ENCODE measurements around the gene SATB2. TPM values are rescaled to one million over a fixed set of nuclear protein-coding genes. Genes with fewer than 3 reads are reported as not detected.

Gene SATB2
- total and polyA plus RNA-seq, 3 experiments from 2014 or later, result 0.09 to 0.13 TPM; not detected in 1

- DNase-seq, result no peak
- ChIA-PET CTCF (no interaction called here), POLR2A (no interaction called here)
- H3K27me3 ChIP-seq (ENCODE audit: insufficient read depth, low read length, poor library complexity, severe bottlenecking), result peaks cover 68% of the 10 kb centered on the region
- H3K9me3 ChIP-seq (ENCODE audit: low read length), result no peaks in the 10 kb centered on the region
- H3K36me3 ChIP-seq (ENCODE audit: insufficient read depth, low read length), result no peaks in the 10 kb centered on the region
- peak overlapping the region; percentile 85 for H3K4me3 ChIP-seq (ENCODE audit: low read length)
- H3K27ac Mint-ChIP-seq, result peak overlapping the region in 3 of 8 donors; percentile 47 to 86 (median 50)
- peak overlapping the region; percentile 87 to 97 (median 94) for H3K4me3 Mint-ChIP-seq
- peak overlapping the region; percentile 15 for H3K27ac ChIP-seq (ENCODE audit: low read depth, low read length)
- H3K36me3 Mint-ChIP-seq, result peaks cover 0 to 2% (median 0%) of the 10 kb centered on the region in 3 donors
- peaks cover 32% of the 10 kb centered on the region for H3K4me1 ChIP-seq (ENCODE audit: insufficient read depth, low read length)
- H3K4me1 Mint-ChIP-seq, result peaks cover 20 to 48% (median 35%) of the 10 kb centered on the region in 3 donors
- H3K9me3 Mint-ChIP-seq, result peaks cover 7 to 19% (median 16%) of the 10 kb centered on the region in 5 donors
- peaks cover 55 to 58% of the 10 kb centered on the region in 2 donors for H3K27me3 Mint-ChIP-seq
Measured at GRCh38 chr2:199460101-199460671, 2.4 kb upstream of the SATB2 start.

GRCh38 chr2:199459286-199460100, 1.8 kb upstream of the SATB2 start:
- Histone ChIP-seq H3K27ac (ENCODE audit: low read depth, low read length) (peak overlapping the region; percentile 47), H3K4me3 (ENCODE audit: low read length) (peak overlapping the region; percentile 85), H3K36me3 (ENCODE audit: insufficient read depth, low read length) (no peaks in the 10 kb centered on the region), H3K4me1 (ENCODE audit: insufficient read depth, low read length) (peaks cover 32% of the 10 kb centered on the region), H3K9me3 (ENCODE audit: low read length) (no peaks in the 10 kb centered on the region), H3K27me3 (ENCODE audit: insufficient read depth, low read length, poor library complexity, severe bottlenecking) (peaks cover 62% of the 10 kb centered on the region)
- H3K9me3 Mint-ChIP-seq, result peaks cover 7 to 16% (median 13%) of the 10 kb centered on the region in 5 donors
- peaks cover 0 to 2% (median 0%) of the 10 kb centered on the region in 3 donors for H3K36me3 Mint-ChIP-seq
- H3K4me3 Mint-ChIP-seq, result peak overlapping the region; percentile 87 to 97 (median 94)
- peak overlapping the region in 6 of 8 donors; percentile 32 to 86 (median 64) for H3K27ac Mint-ChIP-seq
- ChIA-PET CTCF (no interaction called here), POLR2A (no interaction called here)
- peaks cover 55 to 56% of the 10 kb centered on the region in 2 donors for H3K27me3 Mint-ChIP-seq
- peaks cover 19 to 45% (median 32%) of the 10 kb centered on the region in 3 donors for H3K4me1 Mint-ChIP-seq
- DNase-seq, result peak in 2 of 5 donors; percentile 34 to 55

GRCh38 chr2:199458806-199459285, 1.1 kb upstream of the SATB2 start:
- Histone ChIP-seq H3K36me3 (ENCODE audit: insufficient read depth, low read length) (no peaks in the 10 kb centered on the region), H3K4me1 (ENCODE audit: insufficient read depth, low read length) (peaks cover 28% of the 10 kb centered on the region), H3K27me3 (ENCODE audit: insufficient read depth, low read length, poor library complexity, severe bottlenecking) (peaks cover 56% of the 10 kb centered on the region), H3K4me3 (ENCODE audit: low read length) (peak overlapping the region; percentile 85), H3K9me3 (ENCODE audit: low read length) (no peaks in the 10 kb centered on the region), H3K27ac (ENCODE audit: low read depth, low read length) (peak overlapping the region; percentile 47)
- H3K27ac Mint-ChIP-seq, result no peak overlapping the region
- peak in 1 of 5 donors; percentile 39 for DNase-seq
- peaks cover 0 to 2% (median 0%) of the 10 kb centered on the region in 3 donors for H3K36me3 Mint-ChIP-seq
- H3K4me3 Mint-ChIP-seq, result peak overlapping the region in 6 of 7 donors; percentile 38 to 97 (median 94)
- POLR2A ChIA-PET, result no interaction called here
- H3K9me3 Mint-ChIP-seq, result peaks cover 7 to 16% (median 13%) of the 10 kb centered on the region in 5 donors
- CTCF ChIA-PET, result no interaction called here
- H3K4me1 Mint-ChIP-seq, result peaks cover 19 to 45% (median 32%) of the 10 kb centered on the region in 3 donors
- peaks cover 55 to 58% of the 10 kb centered on the region in 2 donors for H3K27me3 Mint-ChIP-seq

GRCh38 chr2:199458009-199458805, 468 bp upstream of the SATB2 start:
- Histone ChIP-seq H3K4me3 (ENCODE audit: low read length) (no peak overlapping the region), H3K9me3 (ENCODE audit: low read length) (no peaks in the 10 kb centered on the region), H3K27me3 (ENCODE audit: insufficient read depth, low read length, poor library complexity, severe bottlenecking) (peaks cover 51% of the 10 kb centered on the region), H3K4me1 (ENCODE audit: insufficient read depth, low read length) (peaks cover 21% of the 10 kb centered on the region), H3K27ac (ENCODE audit: low read depth, low read length) (no peak overlapping the region), H3K36me3 (ENCODE audit: insufficient read depth, low read length) (no peaks in the 10 kb centered on the region)
- Mint-ChIP-seq H3K4me3 (peak overlapping the region; percentile 59 to 97 (median 67)), H3K9me3 (peaks cover 7 to 16% (median 13%) of the 10 kb centered on the region in 5 donors), H3K36me3 (peaks cover 0 to 2% (median 0%) of the 10 kb centered on the region in 3 donors), H3K27ac (no peak overlapping the region), H3K27me3 (peaks cover 51 to 59% of the 10 kb centered on the region in 2 donors), H3K4me1 (peaks cover 17 to 45% (median 32%) of the 10 kb centered on the region in 3 donors)
- peak in 1 of 5 donors; percentile 36 for DNase-seq
- ChIA-PET CTCF (no interaction called here), POLR2A (no interaction called here)

GRCh38 chr2:199456383-199457146, 1.2 kb downstream of the SATB2 start:
- Histone ChIP-seq H3K9me3 (ENCODE audit: low read length) (no peaks in the 10 kb centered on the region), H3K27ac (ENCODE audit: low read depth, low read length) (peak overlapping the region; percentile 57), H3K36me3 (ENCODE audit: insufficient read depth, low read length) (no peaks in the 10 kb centered on the region), H3K4me3 (ENCODE audit: low read length) (no peak overlapping the region), H3K27me3 (ENCODE audit: insufficient read depth, low read length, poor library complexity, severe bottlenecking) (peaks cover 37% of the 10 kb centered on the region), H3K4me1 (ENCODE audit: insufficient read depth, low read length) (peaks cover 17% of the 10 kb centered on the region)
- peak overlapping the region in 1 of 8 donors; percentile 36 for H3K27ac Mint-ChIP-seq
- H3K4me1 Mint-ChIP-seq, result peaks cover 17 to 45% (median 32%) of the 10 kb centered on the region in 3 donors
- peaks cover 7 to 13% (median 11%) of the 10 kb centered on the region in 5 donors for H3K9me3 Mint-ChIP-seq
- ChIA-PET CTCF (no interaction called here), POLR2A (no interaction called here)
- H3K4me3 Mint-ChIP-seq, result peak overlapping the region; percentile 43 to 78 (median 66)
- H3K27me3 Mint-ChIP-seq, result peaks cover 49 to 70% of the 10 kb centered on the region in 2 donors
- no peak for DNase-seq
- peaks cover 0 to 2% (median 0%) of the 10 kb centered on the region in 3 donors for H3K36me3 Mint-ChIP-seq

GRCh38 chr2:199455545-199456382, 2.0 kb downstream of the SATB2 start:
- Mint-ChIP-seq H3K4me3 (peak overlapping the region in 5 of 7 donors; percentile 30 to 69 (median 49)), H3K27me3 (peaks cover 41 to 69% of the 10 kb centered on the region in 2 donors)

More at GRCh38 chr2:199455545-199456382, 2.0 kb downstream of the SATB2 start:
- H3K36me3 Mint-ChIP-seq, result peaks cover 0 to 2% (median 0%) of the 10 kb centered on the region in 3 donors
- H3K4me1 ChIP-seq (ENCODE audit: insufficient read depth, low read length), result peaks cover 17% of the 10 kb centered on the region
- no peak overlapping the region for H3K27ac Mint-ChIP-seq
- H3K27ac ChIP-seq (ENCODE audit: low read depth, low read length), result peak overlapping the region; percentile 57
- no peaks in the 10 kb centered on the region for H3K36me3 ChIP-seq (ENCODE audit: insufficient read depth, low read length)
- H3K9me3 Mint-ChIP-seq, result peaks cover 4 to 8% (median 4%) of the 10 kb centered on the region in 5 donors
- peaks cover 32% of the 10 kb centered on the region for H3K27me3 ChIP-seq (ENCODE audit: insufficient read depth, low read length, poor library complexity, severe bottlenecking)
- no peak overlapping the region for H3K4me3 ChIP-seq (ENCODE audit: low read length)
- H3K9me3 ChIP-seq (ENCODE audit: low read length), result no peaks in the 10 kb centered on the region
- CTCF ChIA-PET, result no interaction called here
- POLR2A ChIA-PET, result no interaction called here
- DNase-seq, result no peak
- H3K4me1 Mint-ChIP-seq, result peaks cover 17 to 42% (median 32%) of the 10 kb centered on the region in 3 donors

All from CD8-positive, alpha-beta memory T cell (primary cell).